Posterior vena cava (tissue), 2 donors: ENCODE data around the gene MT1B. TPM values are rescaled to one million over a fixed set of nuclear protein-coding genes. Genes with fewer than 3 reads are reported as not detected.
A peak's percentile ranks its signal among the peaks of the same experiment; 100 is the strongest.

Source experiments
- DNase-seq: peaks from one replicate; pipeline ENCODE4 v3.0.0-alpha.2; 2020; ENCODE audit warnings: low spot score
- intact Hi-C, 2 donors: fragments of 100-400 bp; cut with DNase I; formaldehyde crosslinking; loops; one replicate each; pipeline versions ENCODE4 v1.14.1 to v1.14.2; 2022 to 2023
- total RNA-seq, 2 donors: library from RNA; stranded (reverse); fragmentation: NEBNext Ultra II Directional; extraction: Animal tissue kit (Norgen Biotek cat#: 25700); gene quantifications; one replicate each; pipeline ENCODE4 v1.2.1, GENCODE V29; 2021
- donor health status: DM: yes; HTN: yes; CAD: no.
- donor health status: DM: yes; HTN: yes; CAD: no.

Gene MT1B
- total RNA-seq, 2 donors from 2014 or later: not detected

DNA sequence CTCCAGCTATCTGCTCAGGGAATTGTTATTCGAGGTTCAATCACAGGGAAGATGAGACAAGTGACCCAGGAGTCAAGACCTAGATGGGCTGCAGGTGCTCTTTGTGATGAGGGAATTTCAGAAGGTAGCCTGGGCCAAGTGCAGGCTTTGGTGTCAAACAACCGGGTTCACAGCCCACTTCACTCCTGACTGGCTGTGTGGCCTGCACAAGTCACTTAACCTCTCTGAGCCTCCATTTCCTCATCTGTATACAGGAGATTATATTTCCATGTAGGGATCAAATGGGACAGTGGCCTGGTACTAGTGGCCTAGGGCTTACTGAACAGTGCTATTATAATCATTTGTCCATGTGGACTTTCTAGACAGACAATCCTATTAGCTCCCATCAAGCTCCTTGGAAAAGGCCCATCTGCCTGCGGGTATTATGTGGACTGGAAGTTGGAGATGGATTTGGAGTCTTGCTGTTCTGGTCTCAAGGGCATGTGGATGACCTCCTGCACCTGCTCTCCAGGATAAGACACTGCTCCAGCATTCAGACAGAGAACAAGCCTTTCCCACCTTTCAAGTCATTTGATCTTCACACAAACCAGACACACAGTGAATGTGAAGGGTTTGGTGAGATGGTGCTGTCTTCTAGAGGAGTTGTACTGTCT, 27.5 kb downstream of the MT1B start:
- DNase-seq: peak; percentile 31
- intact Hi-C loops: no loop called here

DNA sequence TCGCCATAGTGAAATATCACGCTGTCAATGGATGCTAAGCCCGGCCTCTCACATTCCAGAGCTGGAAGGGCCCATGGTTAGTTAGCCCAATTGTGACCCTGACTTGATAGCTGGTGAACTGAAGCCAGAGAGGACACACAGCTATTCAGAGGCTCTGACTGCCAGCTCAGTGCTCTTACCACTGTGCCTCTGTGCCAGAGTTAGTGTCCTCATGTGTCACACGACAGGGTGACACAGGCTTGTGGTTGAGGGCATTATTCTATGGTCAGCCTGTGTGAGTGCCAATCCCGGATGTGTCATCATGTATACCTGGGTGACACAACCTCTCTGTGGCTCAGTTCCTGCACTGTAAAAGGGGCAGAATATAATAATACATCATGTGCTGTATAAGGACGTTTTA, 28.1 kb downstream of the MT1B start:
- peak; percentile 53 for DNase-seq
- intact Hi-C loops: no loop called here

- DNase-seq: peak; percentile 98
- intact Hi-C loops: no loop called here
Observed at GRCh38 chr16:56681939-56682702, 30.4 kb downstream of the MT1B start, which contains the start of gene MT1X. Gene MT1X (plus strand): TSS chr16:56682470. CDS start chr16:56682541, 71 bp downstream.

DNA sequence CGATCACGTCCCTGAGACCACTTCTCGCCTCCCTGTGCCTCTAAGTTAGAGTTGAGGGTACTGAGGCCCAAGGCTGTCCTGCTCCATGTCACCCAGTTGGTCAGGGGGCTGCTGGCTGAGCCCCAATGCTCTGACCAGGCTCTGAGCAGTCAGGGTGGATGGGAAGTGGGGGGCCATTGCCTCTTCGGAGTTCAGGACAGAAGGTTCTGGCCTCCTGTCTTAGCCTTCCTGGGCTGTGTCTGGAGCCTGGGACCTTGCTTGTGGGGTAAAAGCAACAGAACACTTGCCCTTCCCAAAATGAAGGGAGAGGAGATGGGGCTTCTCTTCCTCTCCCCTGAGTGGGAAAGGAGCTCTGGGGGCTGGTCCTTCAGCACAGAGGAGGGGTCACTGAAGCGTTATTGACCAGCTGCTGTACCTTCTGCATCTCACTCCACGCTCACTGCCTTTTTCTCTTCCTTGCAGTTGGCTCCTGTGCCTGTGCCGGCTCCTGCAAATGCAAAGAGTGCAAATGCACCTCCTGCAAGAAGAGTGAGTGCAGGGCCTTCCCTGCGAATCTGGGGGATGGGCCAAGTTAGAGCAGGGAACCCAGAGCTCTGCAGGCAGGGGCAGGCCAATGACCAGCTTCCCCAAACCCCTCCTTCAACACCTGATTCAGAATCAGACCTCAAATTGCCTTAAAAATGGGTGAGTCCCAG, 31.2 kb downstream of the MT1B start:
- intact Hi-C loops: no loop called here
- peak; percentile 80 for DNase-seq

GRCh38 chr16:56683424-56684172, 31.9 kb downstream of the MT1B start:
- DNase-seq: peak; percentile 70
- intact Hi-C loops: no loop called here

- DNase-seq: peak; percentile 75
- intact Hi-C loops: no loop called here
Observed at GRCh38 chr16:56684256-56684925, 32.7 kb downstream of the MT1B start.

GRCh38 chr16:56684926-56685590, 33.4 kb downstream of the MT1B start:
- DNase-seq: peak; percentile 57
- intact Hi-C loops: no loop called here

DNA sequence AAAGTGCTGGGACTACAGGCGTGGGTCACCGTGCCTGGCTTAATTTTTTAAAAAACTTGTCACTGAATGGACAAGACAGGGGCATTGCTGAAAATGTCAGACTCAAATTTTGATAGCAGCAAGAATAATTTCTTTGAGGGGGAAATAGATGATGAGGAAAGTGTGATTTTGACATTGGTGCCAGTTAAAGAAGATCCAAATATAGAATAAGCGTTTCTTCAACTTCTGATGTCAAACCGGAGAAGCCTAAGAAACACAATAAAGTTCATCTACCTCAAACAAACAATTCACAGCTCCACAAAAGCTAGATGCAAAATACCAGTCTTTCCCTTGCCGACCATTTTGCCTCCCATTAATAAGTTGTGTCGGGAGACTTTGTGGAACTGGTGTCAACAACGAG, 35.1 kb downstream of the MT1B start:
- DNase-seq: peak; percentile 5
- intact Hi-C loops: no loop called here

- intact Hi-C loops: no loop called here
Observed at GRCh38 chr16:56688762-56689161, 37.1 kb downstream of the MT1B start.

DNA sequence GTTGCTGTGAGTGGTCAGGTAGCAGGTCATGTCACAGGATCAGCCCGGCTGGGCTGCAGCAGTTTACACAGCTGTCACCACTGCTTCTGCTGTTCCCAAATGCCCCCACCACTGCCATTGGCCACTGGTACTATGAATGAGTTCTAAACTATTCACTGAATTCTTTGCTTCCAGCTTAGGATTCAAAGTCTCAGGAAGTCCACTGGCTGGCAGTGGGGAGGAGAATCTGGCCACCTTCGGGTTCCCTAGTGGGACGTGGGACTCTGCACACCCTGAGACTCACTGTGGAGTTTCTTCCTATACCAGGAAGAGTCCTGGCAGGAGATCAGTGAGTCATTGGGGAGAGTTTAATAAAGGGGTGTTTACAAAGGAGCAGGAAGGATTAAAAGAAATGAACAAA, 37.5 kb downstream of the MT1B start:
- peak; percentile 50 for DNase-seq
- intact Hi-C loops: no loop called here

More at GRCh38 chr16:56688762-56689161, 37.1 kb downstream of the MT1B start:
- peak; percentile 20 for DNase-seq

DNA sequence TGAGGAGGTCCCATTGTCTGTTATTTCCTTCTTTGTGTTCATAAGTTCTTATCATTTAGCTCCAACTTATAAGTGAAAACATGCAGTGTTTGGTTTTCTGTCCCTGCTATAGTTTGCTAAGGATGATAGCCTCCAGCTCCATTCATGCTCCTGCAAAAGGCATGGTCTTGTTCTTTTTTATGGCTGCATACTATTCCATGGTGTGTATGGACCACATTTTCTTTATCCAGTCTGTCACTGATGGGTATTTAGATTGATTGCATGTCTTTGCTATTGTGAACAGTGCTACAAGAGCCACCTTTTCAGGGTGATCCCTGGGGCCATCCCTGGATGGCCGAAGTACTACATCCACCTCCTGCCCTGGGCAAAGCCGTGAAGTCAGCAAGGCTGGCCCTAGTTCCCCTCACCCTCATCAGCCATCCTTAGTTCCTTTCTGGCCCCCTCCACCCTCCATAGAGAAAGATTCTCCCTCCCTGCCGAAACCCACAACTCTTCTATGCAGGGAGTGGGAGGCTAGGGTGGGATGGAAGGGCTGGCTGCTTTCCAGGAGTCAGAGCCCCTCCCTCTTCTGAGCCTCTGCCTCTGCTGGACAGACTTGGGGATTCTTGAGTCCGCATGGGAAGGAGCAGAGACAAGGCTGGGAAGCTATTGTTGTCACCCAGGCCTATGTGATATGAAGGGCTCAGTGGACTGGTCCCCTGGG, 38.9 kb downstream of the MT1B start:
- intact Hi-C loops: loop anchor here in 1 of 2 donors (10.0 kb wide), 1 partner anchor 106 kb away; the partner anchor contains the start of gene MT3
- DNase-seq: peak; percentile 40

DNA sequence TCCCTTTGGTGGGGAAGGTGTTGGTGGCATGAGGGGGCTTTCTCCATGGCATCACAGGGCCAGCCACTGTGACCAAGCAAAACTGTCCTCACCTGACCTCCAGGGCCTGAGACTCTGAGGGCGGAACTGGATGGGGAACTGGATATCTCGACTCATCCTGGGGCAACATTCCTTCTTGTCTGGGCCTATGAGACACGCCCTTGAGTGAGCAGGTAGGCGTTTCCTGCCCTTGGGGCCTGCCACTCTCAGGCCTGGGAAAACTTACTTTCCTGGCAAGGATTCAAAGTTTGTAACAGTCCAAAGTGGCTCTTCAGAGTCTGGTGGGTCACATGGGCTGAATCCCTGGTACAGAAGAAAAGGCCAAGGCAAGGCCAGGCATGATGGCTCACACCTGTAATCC, 40.2 kb downstream of the MT1B start:
- peak; percentile 48 for DNase-seq
- intact Hi-C loops: loop anchor here in 1 of 2 donors (10.0 kb wide), 1 partner anchor 107 kb away; the partner anchor contains the start of gene MT3

GRCh38 chr16:56695246-56695645, 43.6 kb downstream of the MT1B start:
- no peak for DNase-seq
- intact Hi-C loops: loop anchor here in 1 of 2 donors (10.0 kb wide), 1 partner anchor 110 kb away; the partner anchor contains the start of gene MT3

DNA sequence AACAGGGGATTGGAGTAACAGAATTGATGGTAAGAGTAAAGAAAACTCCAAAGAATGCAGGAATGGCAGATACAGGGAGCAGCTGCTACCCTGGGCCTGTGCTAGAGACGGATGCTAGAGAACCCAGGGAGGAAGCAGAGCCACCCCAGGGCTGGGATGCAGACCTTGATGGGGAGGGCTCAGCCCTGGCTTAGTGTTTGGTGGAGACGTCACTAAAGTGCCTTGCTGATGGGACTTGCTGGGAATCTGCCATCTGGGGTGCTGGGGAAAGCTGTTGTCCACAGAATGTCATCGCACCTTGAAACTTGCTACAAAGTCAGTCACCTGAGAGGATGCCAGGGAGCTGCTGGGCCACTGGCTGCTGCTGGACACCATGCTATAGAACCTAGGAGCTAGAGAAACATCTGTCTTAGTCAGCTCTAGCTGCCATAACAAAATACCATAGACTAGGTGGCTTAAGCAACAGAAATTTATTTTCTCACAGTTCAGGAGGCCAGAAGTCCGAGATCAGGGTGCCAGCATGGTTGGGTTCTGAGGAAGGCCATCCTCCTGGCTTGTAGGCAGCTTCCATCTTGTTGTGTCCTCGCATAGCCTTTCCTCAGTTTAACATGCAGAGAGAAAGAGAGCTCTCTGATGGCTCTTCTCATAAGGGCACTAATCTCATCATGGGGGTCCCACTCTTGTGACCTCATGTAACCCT, 45.9 kb downstream of the MT1B start:
- intact Hi-C loops: loop anchor here in 1 of 2 donors (10.0 kb wide), 1 partner anchor 113 kb away; the partner anchor contains the start of gene MT3
- peak; percentile 62 for DNase-seq

- no peak for DNase-seq
- intact Hi-C loops: loop anchor here in 1 of 2 donors (5.0 kb wide), 1 partner anchor 178 kb away; the partner anchor contains the start of gene BBS2
Observed at GRCh38 chr16:56700195-56700594, 48.5 kb downstream of the MT1B start.

- DNase-seq: no peak
- intact Hi-C loops: loop anchor here in 1 of 2 donors (5.0 kb wide), 1 partner anchor 178 kb away; the partner anchor contains the start of gene BBS2
Observed at GRCh38 chr16:56700631-56701030, 48.9 kb downstream of the MT1B start.

- intact Hi-C loops: loop anchor here in 1 of 2 donors (5.0 kb wide), 1 partner anchor 179 kb away; the partner anchor contains the start of gene BBS2
- DNase-seq: no peak
Observed at GRCh38 chr16:56701534-56701933, 49.8 kb downstream of the MT1B start.
